HFF-Myc (cell line): ENCODE results near the gene SNAPC3.
"Not testable (repeated sequence)": the region's sequence is repeated elsewhere in the genome, so short reads cannot be mapped to it uniquely, and the experiment has no call there.

ENCODE experiments used
- DNase-seq: peaks from one replicate; pipeline ENCODE4 v3.0.0-alpha.2; 2011; ENCODE audit warnings: low read depth; ENCODE audit errors: extremely low read depth
- H3K4me3 ChIP-seq: replicated peaks from 2 replicates; pipeline ENCODE4 v1.5.1; 2011; ENCODE audit warnings: low read depth, mild to moderate bottlenecking, control low read depth, low read length
- TF ChIP-seq, protein P1 (sequence below): IDR thresholded peaks from 2 replicates; pipeline ENCODE4 v1.5.1; 2012; ENCODE audit warnings: mild to moderate bottlenecking, low read depth, low read length, control low read depth; ENCODE audit errors: missing control alignments

Gene SNAPC3

DNA sequence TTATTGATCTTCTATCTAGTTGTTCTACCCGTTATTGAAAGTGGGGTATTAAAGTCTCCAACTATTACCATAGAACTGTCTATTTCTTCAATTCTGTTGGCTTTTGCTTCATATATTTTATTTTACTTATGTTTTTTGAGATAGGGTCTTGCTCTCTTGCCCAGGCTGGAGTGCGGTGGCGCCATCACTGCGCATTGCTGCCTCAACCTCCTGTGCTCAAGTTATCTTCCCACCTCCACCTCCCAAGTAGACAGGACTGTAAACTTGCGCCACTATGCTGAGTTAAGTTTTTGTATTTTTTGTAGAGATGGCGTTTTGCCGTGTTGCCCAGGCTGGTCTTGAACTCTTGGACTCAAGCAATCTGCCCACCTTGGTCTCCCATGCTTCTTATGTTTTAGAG, 16.2 kb downstream of the SNAPC3 start:
- no peak overlapping the region for H3K4me3 ChIP-seq
- DNase-seq: no peak
- TF ChIP-seq, protein P1, sequence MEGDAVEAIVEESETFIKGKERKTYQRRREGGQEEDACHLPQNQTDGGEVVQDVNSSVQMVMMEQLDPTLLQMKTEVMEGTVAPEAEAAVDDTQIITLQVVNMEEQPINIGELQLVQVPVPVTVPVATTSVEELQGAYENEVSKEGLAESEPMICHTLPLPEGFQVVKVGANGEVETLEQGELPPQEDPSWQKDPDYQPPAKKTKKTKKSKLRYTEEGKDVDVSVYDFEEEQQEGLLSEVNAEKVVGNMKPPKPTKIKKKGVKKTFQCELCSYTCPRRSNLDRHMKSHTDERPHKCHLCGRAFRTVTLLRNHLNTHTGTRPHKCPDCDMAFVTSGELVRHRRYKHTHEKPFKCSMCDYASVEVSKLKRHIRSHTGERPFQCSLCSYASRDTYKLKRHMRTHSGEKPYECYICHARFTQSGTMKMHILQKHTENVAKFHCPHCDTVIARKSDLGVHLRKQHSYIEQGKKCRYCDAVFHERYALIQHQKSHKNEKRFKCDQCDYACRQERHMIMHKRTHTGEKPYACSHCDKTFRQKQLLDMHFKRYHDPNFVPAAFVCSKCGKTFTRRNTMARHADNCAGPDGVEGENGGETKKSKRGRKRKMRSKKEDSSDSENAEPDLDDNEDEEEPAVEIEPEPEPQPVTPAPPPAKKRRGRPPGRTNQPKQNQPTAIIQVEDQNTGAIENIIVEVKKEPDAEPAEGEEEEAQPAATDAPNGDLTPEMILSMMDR: no peak

DNA sequence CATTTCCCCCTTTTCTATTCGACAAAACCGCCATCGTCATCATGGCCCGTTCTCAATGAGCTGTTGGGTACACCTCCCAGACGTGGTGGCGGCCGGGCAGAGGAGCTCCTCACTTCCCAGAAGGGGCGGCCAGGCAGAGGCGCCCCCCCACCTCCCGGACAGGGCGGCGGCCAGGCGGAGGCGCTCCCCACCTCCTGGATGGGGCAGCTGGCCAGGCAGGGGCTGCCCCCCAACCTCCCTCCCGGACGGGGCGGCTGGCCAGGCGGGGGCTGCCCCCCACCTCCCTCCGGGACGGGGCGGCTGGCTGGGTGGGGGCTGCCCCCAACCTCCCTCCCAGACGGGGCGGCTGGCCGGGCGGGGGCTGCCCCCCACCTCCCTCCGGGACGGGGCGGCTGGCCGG, 19.2 kb downstream of the SNAPC3 start:
- not testable (repeated sequence) for H3K4me3 ChIP-seq, DNase-seq

DNA sequence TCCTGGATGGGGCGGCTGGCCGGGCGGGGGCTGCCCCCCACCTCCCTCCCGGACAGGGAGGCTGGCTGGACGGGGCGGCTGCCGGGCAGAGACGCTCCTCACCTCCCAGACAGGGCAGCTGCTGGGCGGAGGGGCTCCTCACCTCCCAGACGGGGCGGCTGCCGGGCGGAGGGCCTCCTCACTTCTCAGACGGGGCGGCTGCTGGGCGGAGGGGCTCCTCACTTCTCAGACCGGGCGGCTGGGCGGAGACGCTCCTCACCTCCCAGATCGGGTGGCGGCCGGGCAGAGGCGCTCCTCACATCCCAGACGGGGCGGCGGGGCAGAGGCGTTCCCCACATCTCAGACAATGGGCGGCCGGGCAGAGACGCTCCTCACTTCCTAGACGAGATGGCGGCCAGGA, 19.6 kb downstream of the SNAPC3 start:
- not testable (repeated sequence) for H3K4me3 ChIP-seq, DNase-seq

DNA sequence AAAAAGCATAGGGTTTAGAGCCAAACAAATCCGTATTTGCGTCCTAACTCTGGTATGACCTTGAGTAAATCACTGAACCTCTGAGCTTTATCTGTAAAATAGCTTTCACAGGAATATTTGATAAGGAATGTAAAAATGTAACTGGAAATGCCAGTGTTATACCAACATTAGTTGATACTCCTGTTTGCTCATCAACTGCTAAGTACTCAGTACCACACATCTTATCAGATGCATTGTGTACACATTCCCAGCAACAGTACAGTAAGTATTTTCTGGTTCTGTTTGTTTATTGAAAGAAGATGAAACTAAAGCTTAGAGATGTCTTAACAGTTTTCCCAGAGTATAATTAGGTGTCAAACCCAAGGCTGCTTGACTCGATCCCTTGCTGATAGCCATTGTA, 21.5 kb downstream of the SNAPC3 start:
- H3K4me3 ChIP-seq: no peak overlapping the region
- TF ChIP-seq, protein P1: no peak
- DNase-seq: no peak

DNA sequence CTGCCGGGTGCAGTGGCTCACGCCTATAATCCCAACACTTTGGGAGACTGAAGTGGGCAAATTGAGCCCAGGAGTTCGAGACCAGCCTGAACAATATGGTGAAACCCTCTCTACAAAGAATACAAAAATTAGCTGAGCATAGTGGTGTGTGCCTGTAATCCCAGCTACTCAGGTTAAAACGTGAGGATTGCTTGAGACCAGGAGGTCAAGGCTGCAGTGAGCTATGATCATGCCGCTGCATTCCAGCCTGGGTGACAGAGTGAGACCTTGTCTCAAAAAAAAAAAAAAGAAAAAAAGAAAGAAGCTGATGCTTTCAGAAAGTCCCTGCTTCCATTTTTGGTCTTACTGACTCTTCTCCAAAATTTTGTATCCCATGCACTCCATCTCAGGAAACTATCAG, 31.3 kb downstream of the SNAPC3 start:
- TF ChIP-seq, protein P1: no peak

DNA sequence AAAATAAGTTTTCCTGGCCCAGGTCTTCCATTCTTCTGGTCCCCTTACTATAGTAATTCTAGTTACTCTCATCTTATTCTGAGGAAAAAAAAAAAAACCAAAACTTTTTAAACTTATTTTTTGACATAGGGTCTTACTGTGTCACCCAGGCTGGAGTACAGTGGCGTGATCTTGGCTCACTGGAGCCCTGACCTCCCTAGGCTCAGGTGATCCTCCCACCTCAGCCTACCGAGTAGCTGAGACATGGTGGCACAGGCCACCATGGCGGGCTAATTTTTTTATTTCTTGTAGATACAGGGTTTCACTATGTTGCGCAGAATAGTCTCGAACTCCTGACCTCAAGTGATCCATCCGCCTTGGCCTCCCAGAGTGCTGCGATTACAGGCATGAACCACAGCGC, 38.4 kb downstream of the SNAPC3 start:
- DNase-seq: no peak
- H3K4me3 ChIP-seq: no peak overlapping the region
- TF ChIP-seq, protein P1: no peak

More for the DNA sequence above, 31.3 kb downstream of the SNAPC3 start:
- no peak for DNase-seq
- H3K4me3 ChIP-seq: no peak overlapping the region

DNA sequence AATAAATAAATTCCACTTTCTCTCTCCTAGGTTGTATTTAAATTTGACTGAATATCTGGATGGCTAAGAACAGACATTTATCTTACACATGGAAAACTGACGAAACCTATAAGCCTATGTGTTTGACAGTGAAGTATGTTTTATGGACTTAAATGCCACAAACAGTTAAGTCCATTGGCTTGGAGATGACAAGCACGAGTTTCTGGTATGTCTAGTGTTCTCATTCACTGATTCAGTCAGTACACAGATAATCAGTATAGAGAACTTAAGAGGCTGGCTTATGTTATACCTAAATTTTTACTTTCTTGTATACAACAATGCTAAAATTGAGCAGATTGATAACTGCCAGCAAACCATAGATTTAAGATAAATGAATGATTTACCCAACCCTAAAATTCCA, 38.9 kb downstream of the SNAPC3 start:
- TF ChIP-seq, protein P1: no peak
- no peak for DNase-seq
- no peak overlapping the region for H3K4me3 ChIP-seq

DNA sequence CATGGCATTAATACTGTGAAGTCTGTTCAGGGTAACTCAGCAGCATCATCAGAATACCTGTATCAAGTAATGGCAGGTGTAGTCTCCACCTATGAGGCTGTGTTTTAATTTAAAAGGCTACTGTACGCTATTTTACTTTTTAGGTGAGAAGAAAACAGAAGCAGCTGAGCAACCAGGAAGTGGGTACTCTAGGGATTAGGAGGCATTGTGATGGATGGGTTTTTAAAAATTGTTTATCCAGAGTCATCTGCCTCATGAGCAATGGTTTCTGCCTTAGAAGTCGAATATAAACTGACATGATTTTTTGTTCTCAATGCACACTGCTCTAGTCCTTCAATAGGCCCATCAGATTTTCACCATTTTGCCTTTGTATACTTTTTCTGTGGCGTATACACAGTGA, 45.5 kb downstream of the SNAPC3 start:
- DNase-seq: no peak
- TF ChIP-seq, protein P1: no peak

More for the DNA sequence above, 45.5 kb downstream of the SNAPC3 start:
- no peak overlapping the region for H3K4me3 ChIP-seq
